ENCODE results near the gene ZNF580. TPM values are rescaled to one million over a fixed set of nuclear protein-coding genes. Genes with fewer than 3 reads are reported as not detected.

The ZNF580 gene
- total and polyA plus RNA-seq, 2 of the 13 experiments (the other 11 are each of a cell fraction or from before 2014, with no cell fraction given), result 4.4 to 6.0 TPM

- TF ChIP-seq ZHX2 (IDR thresholded peaks at IDR 0.05; ENCODE audit: low read depth) (0 out of 2 replicates have a peak, but pooled peaks have one; percentile 37), ZHX2 (CRISPR knock-in tag; IDR thresholded peaks at IDR 0.05; ENCODE audit: borderline replicate concordance) (no peak), JUNB (CRISPR knock-in tag; IDR thresholded peaks at IDR 0.05; ENCODE audit: borderline replicate concordance) (no peak), HOXA5 (CRISPR knock-in tag; IDR thresholded peaks at IDR 0.05) (no peak), ZBTB8A (CRISPR knock-in tag; IDR thresholded peaks at IDR 0.05; ENCODE audit: borderline replicate concordance, low read depth) (no peak), HHEX (CRISPR knock-in tag; IDR thresholded peaks at IDR 0.05) (no peak), ZBTB21 (CRISPR knock-in tag; IDR thresholded peaks at IDR 0.05) (no peak)
Observed at GRCh38 chr19:55640043-55640576, 692 bp upstream of the ZNF580 start (continued).
